Endothelial cell (in vitro differentiated cells): Measurements from ENCODE around the gene PEX11G. TPM values are rescaled to one million over a fixed set of nuclear protein-coding genes. Genes with fewer than 3 reads are reported as not detected.

ENCODE experiments used
- DNase-seq: peaks from one replicate; pipeline ENCODE4 v3.0.0; 2021; ENCODE audit warnings: low spot score
- H3K27ac Mint-ChIP-seq: one replicate; pipeline ENCODE4 v1.8.0; 2021; ENCODE audit warnings: mixed read lengths, inconsistent platforms; ENCODE audit not compliant: unreplicated experiment
- H3K27me3 Mint-ChIP-seq: one replicate; pipeline ENCODE4 v1.8.0; 2021; ENCODE audit warnings: mild to moderate bottlenecking, moderate library complexity, mixed read lengths, inconsistent platforms; ENCODE audit not compliant: unreplicated experiment
- H3K36me3 Mint-ChIP-seq: one replicate; pipeline ENCODE4 v1.8.0; 2021; ENCODE audit warnings: mild to moderate bottlenecking, low read depth, mixed read lengths, inconsistent platforms; ENCODE audit not compliant: unreplicated experiment
- H3K4me1 Mint-ChIP-seq: one replicate; pipeline ENCODE4 v1.8.0; 2021; ENCODE audit warnings: mild to moderate bottlenecking, mixed read lengths, inconsistent platforms; ENCODE audit not compliant: unreplicated experiment
- H3K4me3 Mint-ChIP-seq: one replicate; pipeline ENCODE4 v1.8.0; 2021; ENCODE audit warnings: mild to moderate bottlenecking, mixed read lengths, inconsistent platforms; ENCODE audit not compliant: unreplicated experiment
- H3K9me3 Mint-ChIP-seq: one replicate; pipeline ENCODE4 v1.8.0; 2021; ENCODE audit warnings: mixed read lengths, inconsistent platforms; ENCODE audit not compliant: unreplicated experiment
- total RNA-seq: library from RNA; stranded (reverse); fragmentation: NEBNext Ultra II Directional; extraction: Animal tissue kit (Norgen Biotek cat#: 25700); gene quantifications from one replicate; pipeline ENCODE4 v1.2.1, GENCODE V29; 2021; ENCODE audit not compliant: unreplicated experiment
- TF ChIP-seq, protein P1 (sequence below): fragments of 200-600 bp; sonication (generic); IDR thresholded peaks from one replicate; pipeline ENCODE4 v1.5.0; 2021; ENCODE audit warnings: antibody characterized with exemption; ENCODE audit not compliant: unreplicated experiment

Gene PEX11G
- total RNA-seq, 1 donor from 2014 or later: 3.8 TPM

DNA sequence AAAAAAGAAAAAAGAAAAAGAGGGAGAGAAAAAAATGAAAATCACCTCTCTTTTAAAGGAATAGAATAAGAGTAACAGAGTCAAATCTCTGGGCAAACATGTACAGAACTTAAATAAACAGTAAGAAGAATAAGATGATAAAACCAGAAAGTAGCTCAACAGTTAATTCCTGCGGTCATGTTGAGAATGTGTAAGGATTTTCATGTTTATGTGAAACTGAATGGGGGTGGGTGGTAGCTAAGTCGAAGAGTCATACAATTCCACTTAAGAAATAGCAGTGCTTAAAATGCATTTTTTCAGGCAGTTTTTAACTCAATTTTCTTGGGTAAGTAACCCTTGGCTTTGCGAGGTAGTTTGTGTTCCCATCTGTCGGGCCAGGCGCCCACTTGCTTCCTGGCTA is 60.9 kb downstream of the PEX11G start:
- peaks cover 4% of the 10 kb centered on the region for H3K27me3 Mint-ChIP-seq
- no peak overlapping the region for H3K27ac Mint-ChIP-seq
- no peaks in the 10 kb centered on the region for H3K36me3 Mint-ChIP-seq
- TF ChIP-seq, protein P1, sequence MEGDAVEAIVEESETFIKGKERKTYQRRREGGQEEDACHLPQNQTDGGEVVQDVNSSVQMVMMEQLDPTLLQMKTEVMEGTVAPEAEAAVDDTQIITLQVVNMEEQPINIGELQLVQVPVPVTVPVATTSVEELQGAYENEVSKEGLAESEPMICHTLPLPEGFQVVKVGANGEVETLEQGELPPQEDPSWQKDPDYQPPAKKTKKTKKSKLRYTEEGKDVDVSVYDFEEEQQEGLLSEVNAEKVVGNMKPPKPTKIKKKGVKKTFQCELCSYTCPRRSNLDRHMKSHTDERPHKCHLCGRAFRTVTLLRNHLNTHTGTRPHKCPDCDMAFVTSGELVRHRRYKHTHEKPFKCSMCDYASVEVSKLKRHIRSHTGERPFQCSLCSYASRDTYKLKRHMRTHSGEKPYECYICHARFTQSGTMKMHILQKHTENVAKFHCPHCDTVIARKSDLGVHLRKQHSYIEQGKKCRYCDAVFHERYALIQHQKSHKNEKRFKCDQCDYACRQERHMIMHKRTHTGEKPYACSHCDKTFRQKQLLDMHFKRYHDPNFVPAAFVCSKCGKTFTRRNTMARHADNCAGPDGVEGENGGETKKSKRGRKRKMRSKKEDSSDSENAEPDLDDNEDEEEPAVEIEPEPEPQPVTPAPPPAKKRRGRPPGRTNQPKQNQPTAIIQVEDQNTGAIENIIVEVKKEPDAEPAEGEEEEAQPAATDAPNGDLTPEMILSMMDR: no peak
- H3K4me1 Mint-ChIP-seq: no peaks in the 10 kb centered on the region
- no peak overlapping the region for H3K4me3 Mint-ChIP-seq
- no peak for DNase-seq
- no peaks in the 10 kb centered on the region for H3K9me3 Mint-ChIP-seq

DNA sequence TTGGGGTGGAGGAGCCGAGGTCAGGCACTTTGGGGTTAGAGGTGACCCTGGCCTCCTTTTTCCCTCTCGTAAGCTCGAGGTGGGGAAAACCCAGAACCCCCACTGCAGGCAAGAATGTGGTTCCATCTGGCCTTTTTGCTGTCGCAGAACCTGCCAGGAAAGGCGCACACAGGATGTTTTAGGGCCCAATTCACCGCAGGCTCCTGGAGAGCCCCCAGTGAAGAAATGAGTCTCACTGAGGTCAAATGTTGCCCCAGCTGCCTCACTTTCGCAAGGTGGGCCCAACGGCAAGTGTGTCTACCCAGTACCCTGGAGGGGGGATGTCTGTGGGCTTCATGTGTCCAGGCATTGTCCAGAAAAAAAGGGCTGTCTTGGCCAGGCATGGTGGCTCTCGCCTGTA is 61.8 kb downstream of the PEX11G start:
- DNase-seq: no peak
- TF ChIP-seq, protein P1: no peak
- Mint-ChIP-seq H3K27me3 (peaks cover 3% of the 10 kb centered on the region), H3K9me3 (no peaks in the 10 kb centered on the region), H3K27ac (no peak overlapping the region), H3K4me1 (no peaks in the 10 kb centered on the region), H3K36me3 (peaks cover 1% of the 10 kb centered on the region), H3K4me3 (no peak overlapping the region)

Other genes starting within 250 kb of the PEX11G start
- gene INSR, start 194.6 kb downstream of the PEX11G start, total RNA-seq: 28.9 TPM
- gene ARHGEF18, start 140.1 kb downstream of the PEX11G start, total RNA-seq: 30.5 TPM
- gene ZNF358, start 27.1 kb upstream of the PEX11G start, total RNA-seq: 87.4 TPM
- 24.2 TPM for gene MCOLN1, start 33.6 kb upstream of the PEX11G start, total RNA-seq
- gene PNPLA6, start 46.7 kb upstream of the PEX11G start, total RNA-seq: 129 TPM
- gene CAMSAP3, start 106.8 kb upstream of the PEX11G start, total RNA-seq: 9.3 TPM
- gene XAB2, start 140.5 kb upstream of the PEX11G start, total RNA-seq: 46.1 TPM
- gene PET100, start 140.8 kb upstream of the PEX11G start, total RNA-seq: 122 TPM
- not detected for gene PCP2, start 144.7 kb upstream of the PEX11G start, total RNA-seq
- 42.2 TPM for gene STXBP2, start 148.1 kb upstream of the PEX11G start, total RNA-seq
- gene RETN, start 180.0 kb upstream of the PEX11G start, total RNA-seq: not detected
- not detected for gene MCEMP1, start 188.1 kb upstream of the PEX11G start, total RNA-seq
- gene TRAPPC5, start 191.8 kb upstream of the PEX11G start, total RNA-seq: 82.0 TPM
- gene FCER2, start 213.1 kb upstream of the PEX11G start, total RNA-seq: not detected
- gene CLEC4G, start 243.1 kb upstream of the PEX11G start, total RNA-seq: not detected